ENCODE data around the gene CASK. TPM values are rescaled to one million over a fixed set of nuclear protein-coding genes. Genes with fewer than 3 reads are reported as not detected.

Gene CASK
- total RNA-seq, 2 experiments from 2014 or later = 39.9 to 44.6 TPM

GRCh38 chrX:41711021-41711667, 212.2 kb downstream of the CASK start:
- H3K4me3 Mint-ChIP-seq = no peak overlapping the region
- ATAC-seq (ENCODE audit: poor library complexity) = no peak
- peaks cover 33% of the 10 kb centered on the region for H3K4me1 Mint-ChIP-seq (ENCODE audit: low read depth)
- no peak overlapping the region for H3K4me3 ChIP-seq (ENCODE audit: low read length)
- H3K9me3 Mint-ChIP-seq = no peaks in the 10 kb centered on the region
- ChIA-PET CTCF (no interaction called here), POLR2A (no interaction called here)
- DNase-seq = no peak
- peaks cover 24% of the 10 kb centered on the region for H3K36me3 Mint-ChIP-seq (ENCODE audit: low read depth)
- intact Hi-C loops (cut with DNase I, micrococcal nuclease) = no loop called here
- peaks cover 8% of the 10 kb centered on the region for H3K4me1 ChIP-seq (ENCODE audit: insufficient read depth, low read length)
- no peaks in the 10 kb centered on the region for H3K9me3 ChIP-seq (ENCODE audit: control insufficient read depth in 1 of 2, insufficient read depth in 1 of 2, low read length in 2 of 2)
- no peak overlapping the region for H3K27ac ChIP-seq (ENCODE audit: low read depth in 1 of 2, low read length in 2 of 2)
- H3K27ac Mint-ChIP-seq = no peak overlapping the region
- peaks cover 2% of the 10 kb centered on the region for H3K36me3 ChIP-seq (ENCODE audit: insufficient read depth, low read length)
- H3K27me3 Mint-ChIP-seq = no peaks in the 10 kb centered on the region
- H3K27me3 ChIP-seq (ENCODE audit: control insufficient read depth in 1 of 2, insufficient read depth in 2 of 2, low read length in 2 of 2) = no peaks in the 10 kb centered on the region
- TF ChIP-seq, protein P1, sequence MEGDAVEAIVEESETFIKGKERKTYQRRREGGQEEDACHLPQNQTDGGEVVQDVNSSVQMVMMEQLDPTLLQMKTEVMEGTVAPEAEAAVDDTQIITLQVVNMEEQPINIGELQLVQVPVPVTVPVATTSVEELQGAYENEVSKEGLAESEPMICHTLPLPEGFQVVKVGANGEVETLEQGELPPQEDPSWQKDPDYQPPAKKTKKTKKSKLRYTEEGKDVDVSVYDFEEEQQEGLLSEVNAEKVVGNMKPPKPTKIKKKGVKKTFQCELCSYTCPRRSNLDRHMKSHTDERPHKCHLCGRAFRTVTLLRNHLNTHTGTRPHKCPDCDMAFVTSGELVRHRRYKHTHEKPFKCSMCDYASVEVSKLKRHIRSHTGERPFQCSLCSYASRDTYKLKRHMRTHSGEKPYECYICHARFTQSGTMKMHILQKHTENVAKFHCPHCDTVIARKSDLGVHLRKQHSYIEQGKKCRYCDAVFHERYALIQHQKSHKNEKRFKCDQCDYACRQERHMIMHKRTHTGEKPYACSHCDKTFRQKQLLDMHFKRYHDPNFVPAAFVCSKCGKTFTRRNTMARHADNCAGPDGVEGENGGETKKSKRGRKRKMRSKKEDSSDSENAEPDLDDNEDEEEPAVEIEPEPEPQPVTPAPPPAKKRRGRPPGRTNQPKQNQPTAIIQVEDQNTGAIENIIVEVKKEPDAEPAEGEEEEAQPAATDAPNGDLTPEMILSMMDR (IDR thresholded peaks at IDR 0.05) = no peak

GRCh38 chrX:41708486-41708885, 214.9 kb downstream of the CASK start:
- peaks cover 42% of the 10 kb centered on the region for H3K4me1 Mint-ChIP-seq (ENCODE audit: low read depth)
- TF ChIP-seq, protein P1 (IDR thresholded peaks at IDR 0.05) = no peak
- no peaks in the 10 kb centered on the region for H3K27me3 Mint-ChIP-seq
- Histone ChIP-seq H3K9me3 (ENCODE audit: control insufficient read depth in 1 of 2, insufficient read depth in 1 of 2, low read length in 2 of 2) (no peaks in the 10 kb centered on the region), H3K27me3 (ENCODE audit: control insufficient read depth in 1 of 2, insufficient read depth in 2 of 2, low read length in 2 of 2) (no peaks in the 10 kb centered on the region), H3K4me3 (ENCODE audit: low read length) (no peak overlapping the region), H3K36me3 (ENCODE audit: insufficient read depth, low read length) (peaks cover 2% of the 10 kb centered on the region), H3K27ac (ENCODE audit: low read depth in 1 of 2, low read length in 2 of 2) (no peak overlapping the region), H3K4me1 (ENCODE audit: insufficient read depth, low read length) (peaks cover 14% of the 10 kb centered on the region)
- H3K9me3 Mint-ChIP-seq = no peaks in the 10 kb centered on the region
- POLR2A ChIA-PET = interaction anchor here (0.8 kb wide), 1 partner anchor 102 kb away, joined by 3 read pairs; no protein-coding TSS in a partner anchor
- ATAC-seq (ENCODE audit: poor library complexity) (no peak), DNase-seq (no peak)
- H3K4me3 Mint-ChIP-seq = no peak overlapping the region
- peaks cover 15% of the 10 kb centered on the region for H3K36me3 Mint-ChIP-seq (ENCODE audit: low read depth)
- intact Hi-C loops (cut with DNase I, micrococcal nuclease) = no loop called here
- CTCF ChIA-PET = no interaction called here
- H3K27ac Mint-ChIP-seq = no peak overlapping the region

GRCh38 chrX:41707218-41707617, 216.1 kb downstream of the CASK start:
- Histone ChIP-seq H3K27me3 (ENCODE audit: control insufficient read depth in 1 of 2, insufficient read depth in 2 of 2, low read length in 2 of 2) (no peaks in the 10 kb centered on the region), H3K9me3 (ENCODE audit: control insufficient read depth in 1 of 2, insufficient read depth in 1 of 2, low read length in 2 of 2) (no peaks in the 10 kb centered on the region), H3K4me3 (ENCODE audit: low read length) (no peak overlapping the region), H3K27ac (ENCODE audit: low read depth in 1 of 2, low read length in 2 of 2) (no peak overlapping the region), H3K4me1 (ENCODE audit: insufficient read depth, low read length) (peaks cover 14% of the 10 kb centered on the region), H3K36me3 (ENCODE audit: insufficient read depth, low read length) (peaks cover 2% of the 10 kb centered on the region)
- intact Hi-C loops (cut with DNase I, micrococcal nuclease) = no loop called here
- DNase-seq = no peak
- ChIA-PET CTCF (no interaction called here), POLR2A (no interaction called here)
- Mint-ChIP-seq H3K36me3 (ENCODE audit: low read depth) (peaks cover 9% of the 10 kb centered on the region), H3K27ac (no peak overlapping the region), H3K9me3 (no peaks in the 10 kb centered on the region), H3K27me3 (no peaks in the 10 kb centered on the region), H3K4me3 (no peak overlapping the region), H3K4me1 (ENCODE audit: low read depth) (peaks cover 40% of the 10 kb centered on the region)
- ATAC-seq (ENCODE audit: poor library complexity) = no peak
- TF ChIP-seq, protein P1 (IDR thresholded peaks at IDR 0.05) = no peak
